GM19351 (cell line): ENCODE data around the gene LMO3.

Experiments used
- ATAC-seq: cut with Tn5 transposase; IDR thresholded peaks from one replicate; pipeline ENCODE4 v1.9.1; 2021; ENCODE audit warnings: mild to moderate bottlenecking, moderate library complexity; ENCODE audit not compliant: unreplicated experiment

LMO3 gene

GRCh38 chr12:16602412-16602811, 3.5 kb downstream of the LMO3 start:
- no peak for ATAC-seq

GRCh38 chr12:16600525-16600924, 5.4 kb downstream of the LMO3 start:
- ATAC-seq: no peak

- no peak for ATAC-seq
These were observed 6.9 kb downstream of the LMO3 start for GRCh38 chr12:16599081-16599480.

GRCh38 chr12:16594797-16595196, 11.2 kb downstream of the LMO3 start:
- no peak for ATAC-seq

GRCh38 chr12:16593546-16593945, 12.4 kb downstream of the LMO3 start:
- ATAC-seq: no peak

GRCh38 chr12:16590645-16591044, 15.3 kb downstream of the LMO3 start:
- no peak for ATAC-seq

- no peak for ATAC-seq
These were observed 17.1 kb downstream of the LMO3 start for GRCh38 chr12:16588812-16589211.

GRCh38 chr12:16587514-16587913, 18.4 kb downstream of the LMO3 start:
- no peak for ATAC-seq

- no peak for ATAC-seq
These were observed 18.9 kb downstream of the LMO3 start for GRCh38 chr12:16587110-16587453.

GRCh38 chr12:16586350-16587109, 19.4 kb downstream of the LMO3 start:
- ATAC-seq: no peak

- ATAC-seq: no peak
These were observed 20.2 kb downstream of the LMO3 start for GRCh38 chr12:16585781-16586180.

GRCh38 chr12:16583969-16584745, 21.8 kb downstream of the LMO3 start:
- ATAC-seq: no peak

GRCh38 chr12:16581416-16581815, 24.5 kb downstream of the LMO3 start:
- no peak for ATAC-seq

- no peak for ATAC-seq
These were observed 26.9 kb downstream of the LMO3 start for GRCh38 chr12:16579041-16579440.

GRCh38 chr12:16573398-16574077, 32.4 kb downstream of the LMO3 start:
- ATAC-seq: no peak

GRCh38 chr12:16568873-16569272, 37.1 kb downstream of the LMO3 start:
- peak; percentile 44 for ATAC-seq

GRCh38 chr12:16564675-16565074, 41.3 kb downstream of the LMO3 start:
- ATAC-seq: no peak

GRCh38 chr12:16563504-16563903, 42.5 kb downstream of the LMO3 start:
- ATAC-seq: no peak

GRCh38 chr12:16562921-16563320, 43.0 kb downstream of the LMO3 start:
- no peak for ATAC-seq

- ATAC-seq: no peak
These were observed 43.5 kb downstream of the LMO3 start for GRCh38 chr12:16562435-16562834.

- no peak for ATAC-seq
These were observed 45.7 kb downstream of the LMO3 start for GRCh38 chr12:16560273-16560672.

GRCh38 chr12:16555630-16556029, 50.3 kb downstream of the LMO3 start:
- ATAC-seq: no peak
